SK-N-DZ (cell line): Measurements from ENCODE around the gene SH3BP5L.

Experiments used
- DNase-seq: peaks from one replicate; pipeline ENCODE4 v3.0.0-alpha.2; 2015; ENCODE audit warnings: low spot score
- small RNA-seq, 2 experiments: library from RNA; depleted of rRNA; stranded (forward); fragments of <200 nt; gene quantifications; one replicate each; pipeline ENCODE3, GENCODE V24; 2014

The SH3BP5L gene

GRCh38 chr1:248779350-248779749 is 46.4 kb downstream of the SH3BP5L start:
- DNase-seq: no peak

DNA sequence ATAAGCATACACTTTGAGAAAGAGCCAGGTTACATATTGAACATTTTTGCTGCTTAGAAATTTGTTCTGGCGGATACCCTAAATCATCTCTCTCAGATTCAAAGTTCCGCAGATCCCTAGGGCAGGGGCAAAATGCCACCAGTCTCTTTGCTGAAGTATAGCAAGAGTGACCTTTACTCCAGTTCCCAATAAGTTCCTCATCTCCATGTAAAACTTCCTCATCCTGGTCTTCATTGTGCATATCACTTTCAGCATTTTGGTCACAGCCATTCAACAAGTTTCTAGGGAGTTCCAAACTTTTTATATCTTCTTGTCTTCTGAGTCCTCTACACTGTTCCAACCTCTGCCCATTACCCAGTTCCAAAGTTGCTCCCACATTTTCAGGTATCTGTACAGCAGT is 46.8 kb downstream of the SH3BP5L start:
- no peak for DNase-seq

GRCh38 chr1:248776991-248777390 is 48.7 kb downstream of the SH3BP5L start:
- no peak for DNase-seq

- DNase-seq: no peak
Observed at GRCh38 chr1:248775441-248775840, 50.3 kb downstream of the SH3BP5L start.

Small RNA genes lying within 50 kb of the gene (small RNA-seq; reads per million reads assigned to genes)
- 0 reads per million in 2 experiments for gene MIR3124
